Measurements from ENCODE around the gene ZDHHC19.

DNA sequence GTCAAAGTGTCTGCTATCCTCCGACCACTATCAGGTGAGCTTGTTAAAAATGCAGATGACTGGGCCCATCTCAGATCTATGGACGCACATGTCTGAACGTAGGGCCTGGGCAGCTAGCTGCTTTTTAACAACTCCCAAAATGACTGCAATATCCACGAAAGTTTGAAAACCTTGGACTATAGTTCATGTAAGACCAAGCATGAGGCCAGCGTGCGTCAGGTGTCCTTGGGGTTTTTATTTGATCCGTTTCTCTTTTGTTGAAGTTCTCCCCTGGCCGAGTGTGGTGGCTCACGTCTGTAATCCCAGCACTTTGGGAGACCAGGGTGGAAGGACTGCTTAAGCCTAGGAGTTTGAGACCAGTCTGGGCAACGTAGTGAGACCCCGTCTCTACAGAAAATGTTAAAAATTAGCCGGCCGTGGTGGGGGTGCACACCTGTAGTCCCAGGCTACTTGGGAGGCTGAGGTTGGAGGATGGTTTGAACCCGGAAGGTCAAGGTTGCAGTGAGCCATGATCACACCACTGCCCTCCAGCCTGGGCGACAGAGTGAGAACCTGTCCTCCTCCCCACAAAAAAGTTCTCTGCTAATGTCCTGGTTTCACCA is 14.7 kb upstream of the ZDHHC19 start:
- TF ChIP-seq ZFX (IDR thresholded peaks at IDR 0.05) = no peak
- TF ChIP-seq, protein P1, sequence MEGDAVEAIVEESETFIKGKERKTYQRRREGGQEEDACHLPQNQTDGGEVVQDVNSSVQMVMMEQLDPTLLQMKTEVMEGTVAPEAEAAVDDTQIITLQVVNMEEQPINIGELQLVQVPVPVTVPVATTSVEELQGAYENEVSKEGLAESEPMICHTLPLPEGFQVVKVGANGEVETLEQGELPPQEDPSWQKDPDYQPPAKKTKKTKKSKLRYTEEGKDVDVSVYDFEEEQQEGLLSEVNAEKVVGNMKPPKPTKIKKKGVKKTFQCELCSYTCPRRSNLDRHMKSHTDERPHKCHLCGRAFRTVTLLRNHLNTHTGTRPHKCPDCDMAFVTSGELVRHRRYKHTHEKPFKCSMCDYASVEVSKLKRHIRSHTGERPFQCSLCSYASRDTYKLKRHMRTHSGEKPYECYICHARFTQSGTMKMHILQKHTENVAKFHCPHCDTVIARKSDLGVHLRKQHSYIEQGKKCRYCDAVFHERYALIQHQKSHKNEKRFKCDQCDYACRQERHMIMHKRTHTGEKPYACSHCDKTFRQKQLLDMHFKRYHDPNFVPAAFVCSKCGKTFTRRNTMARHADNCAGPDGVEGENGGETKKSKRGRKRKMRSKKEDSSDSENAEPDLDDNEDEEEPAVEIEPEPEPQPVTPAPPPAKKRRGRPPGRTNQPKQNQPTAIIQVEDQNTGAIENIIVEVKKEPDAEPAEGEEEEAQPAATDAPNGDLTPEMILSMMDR (conservative IDR thresholded peaks at IDR 0.05) = no peak
